Common myeloid progenitor, CD34-positive (primary cell): ENCODE measurements around the gene TRIM65.

Experiments
- CTCF ChIA-PET: fragments of 350-600 bp; sonication (Branson Sonifier 250); formaldehyde crosslinking; loops from one replicate; lab custom pipeline; 2021; ENCODE audit warnings: antibody characterized with exemption; lab: Charles Lee
- POLR2A ChIA-PET: fragments of 350-600 bp; sonication (Branson Sonifier 250); formaldehyde crosslinking; loops from one replicate; lab custom pipeline; 2021; ENCODE audit warnings: antibody characterized with exemption; lab: Charles Lee
- DNase-seq, 3 donors: peaks; one replicate each; pipeline versions ENCODE4 v3.0.0 to v3.0.0-alpha.2; 2013
- H3K27ac ChIP-seq, 2 experiments: 1 replicate in 1 of 2; 2 replicates in 1 of 2; pipeline ENCODE4 v1.7.0; 2013; ENCODE audit warnings: inconsistent platforms in 2 of 2, low read length in 2 of 2, mild to moderate bottlenecking in 2 of 2, low read depth in 1 of 2, moderate library complexity in 1 of 2; ENCODE audit not compliant: severe bottlenecking in 2 of 2, insufficient read depth in 1 of 2, poor library complexity in 1 of 2
- H3K27me3 ChIP-seq, 5 experiments: replicated peaks in 2 of 5; 1 replicate in 3 of 5; 2 replicates in 2 of 5; pipeline versions ENCODE4 v1.6.1 to v1.7.0; 2013; ENCODE audit warnings: low read length in 4 of 5, mild to moderate bottlenecking in 2 of 5, moderate library complexity in 2 of 5, inconsistent platforms in 1 of 5; ENCODE audit not compliant: insufficient read depth in 5 of 5, control insufficient read depth in 4 of 5
- H3K36me3 ChIP-seq, 4 experiments: 1 replicate in 2 of 4; 2 replicates in 2 of 4; pipeline versions ENCODE4 v1.6.1 to v1.7.0; 2013; ENCODE audit warnings: low read length in 3 of 4, control low read depth in 1 of 4, mild to moderate bottlenecking in 1 of 4; ENCODE audit not compliant: control insufficient read depth in 4 of 4, insufficient read depth in 4 of 4
- H3K4me1 ChIP-seq, 4 experiments: 1 replicate in 3 of 4; 2 replicates in 1 of 4; pipeline versions ENCODE4 v1.6.1 to v1.7.1; 2013; ENCODE audit warnings: low read length in 3 of 4, mild to moderate bottlenecking in 3 of 4, control low read depth in 1 of 4, inconsistent platforms in 1 of 4, moderate library complexity in 1 of 4; ENCODE audit not compliant: control insufficient read depth in 4 of 4, insufficient read depth in 4 of 4; ENCODE audit errors: control extremely low read depth in 1 of 4
- H3K4me3 ChIP-seq, 7 experiments: 1 replicate in 4 of 7; 2 replicates in 3 of 7; pipeline versions ENCODE4 v1.5.1 to v1.7.0; 2013; ENCODE audit warnings: mild to moderate bottlenecking in 7 of 7, low read length in 6 of 7, moderate library complexity in 6 of 7, inconsistent platforms in 2 of 7, low read depth in 2 of 7, control low read depth in 1 of 7; ENCODE audit not compliant: insufficient read depth in 4 of 7, control insufficient read depth in 1 of 7; ENCODE audit errors: extremely low read depth in 1 of 7
- H3K9me3 ChIP-seq, 5 experiments: 1 replicate in 4 of 5; 2 replicates in 1 of 5; pipeline versions ENCODE4 v1.6.1 to v1.7.1; 2013; ENCODE audit warnings: low read length in 4 of 5, mild to moderate bottlenecking in 2 of 5, inconsistent platforms in 1 of 5, low read depth in 1 of 5, moderate library complexity in 1 of 5; ENCODE audit not compliant: control insufficient read depth in 4 of 5, insufficient read depth in 2 of 5; ENCODE audit errors: control extremely low read depth in 1 of 5
- WGBS: methylation state at CpG from one replicate; pipeline ENCODE4 v1.1.5; 2013; ENCODE audit not compliant: insufficient coverage; 5-methylcytosine and 5-hydroxymethylcytosine counted together

TRIM65 gene

GRCh38 chr17:75917917-75918445 lies 21.2 kb upstream of the TRIM65 start:
- Histone ChIP-seq H3K27ac (no peak overlapping the region), H3K27me3 (no peaks in the 10 kb centered on the region), H3K9me3 (no peaks in the 10 kb centered on the region), H3K4me1 (peaks cover 0 to 3% (median 0%) of the 10 kb centered on the region in 4 experiments), H3K4me3 (no peak overlapping the region), H3K36me3 (peaks cover 2 to 35% (median 16%) of the 10 kb centered on the region in 4 experiments)
- POLR2A ChIA-PET: no interaction called here
- WGBS: 96% methylated on average over 28 of the region's 31 CpGs
- no peak for DNase-seq
- CTCF ChIA-PET: interaction anchor here (1.2 to 1.3 kb wide), 3 partner anchors 10 to 20 kb away, joined by 4 to 6 read pairs (median 5); no protein-coding TSS in a partner anchor

- DNase-seq: no peak
- Histone ChIP-seq H3K9me3 (no peaks in the 10 kb centered on the region), H3K4me1 (peaks cover 0 to 3% (median 0%) of the 10 kb centered on the region in 4 experiments), H3K27me3 (no peaks in the 10 kb centered on the region), H3K27ac (no peak overlapping the region), H3K4me3 (no peak overlapping the region), H3K36me3 (peaks cover 2 to 29% (median 16%) of the 10 kb centered on the region in 4 experiments)
- ChIA-PET POLR2A (no interaction called here), CTCF (interaction anchor here (0.8 to 1.2 kb wide), 3 partner anchors 11 to 43 kb away, joined by 3 to 5 read pairs (median 4); no protein-coding TSS in a partner anchor)
- WGBS: 91% methylated on average over 21 of the region's 23 CpGs
These were observed 20.6 kb upstream of the TRIM65 start for GRCh38 chr17:75917141-75917916.

GRCh38 chr17:75915268-75915667 lies 18.5 kb upstream of the TRIM65 start:
- Histone ChIP-seq H3K27me3 (no peaks in the 10 kb centered on the region), H3K36me3 (peaks cover 2 to 26% (median 16%) of the 10 kb centered on the region in 4 experiments), H3K4me1 (peaks cover 0 to 8% (median 6%) of the 10 kb centered on the region in 4 experiments), H3K4me3 (no peak overlapping the region), H3K9me3 (no peaks in the 10 kb centered on the region), H3K27ac (no peak overlapping the region)
- no peak for DNase-seq
- WGBS: 100% methylated on average over 6 of the region's 8 CpGs
- ChIA-PET CTCF (interaction anchor here (1.2 to 1.4 kb wide), 2 partner anchors 10 to 90 kb away, joined by 3 read pairs; no protein-coding TSS in a partner anchor), POLR2A (interaction anchor here (0.6 kb wide), 1 partner anchor 154 kb away, joined by 6 read pairs; no protein-coding TSS in a partner anchor)

- no peak overlapping the region for H3K27ac ChIP-seq
- CTCF ChIA-PET: interaction anchor here (1.1 to 1.4 kb wide), 3 partner anchors 11 to 91 kb away, joined by 3 read pairs; no protein-coding TSS in a partner anchor
- H3K4me3 ChIP-seq: no peak overlapping the region
- peaks cover 0 to 13% (median 11%) of the 10 kb centered on the region in 4 experiments for H3K4me1 ChIP-seq
- peaks cover 2 to 22% (median 13%) of the 10 kb centered on the region in 4 experiments for H3K36me3 ChIP-seq
- no peaks in the 10 kb centered on the region for H3K9me3 ChIP-seq
- WGBS: 97% methylated on average over 28 of the region's 34 CpGs
- DNase-seq: no peak
- POLR2A ChIA-PET: interaction anchor here (0.6 kb wide), 1 partner anchor 14 kb away, joined by 6 read pairs; no protein-coding TSS in a partner anchor
- H3K27me3 ChIP-seq: no peaks in the 10 kb centered on the region
These were observed 18.0 kb upstream of the TRIM65 start for GRCh38 chr17:75914643-75915267.

- H3K4me3 ChIP-seq: no peak overlapping the region
- CTCF ChIA-PET: interaction anchor here (1.1 to 5.9 kb wide), 2 partner anchors 13 to 89 kb away, joined by 3 to 52 read pairs; no protein-coding TSS in a partner anchor
- peaks cover 0 to 19% (median 14%) of the 10 kb centered on the region in 4 experiments for H3K4me1 ChIP-seq
- 99% methylated on average over 29 of the region's 32 CpGs for WGBS
- H3K9me3 ChIP-seq: no peaks in the 10 kb centered on the region
- no peaks in the 10 kb centered on the region for H3K27me3 ChIP-seq
- no peak for DNase-seq
- peaks cover 2 to 17% (median 10%) of the 10 kb centered on the region in 4 experiments for H3K36me3 ChIP-seq
- POLR2A ChIA-PET: interaction anchor here (0.6 kb wide), 1 partner anchor 15 kb away, joined by 6 read pairs; no protein-coding TSS in a partner anchor
- H3K27ac ChIP-seq: no peak overlapping the region
These were observed 16.9 kb upstream of the TRIM65 start for GRCh38 chr17:75913537-75914210.

- 96% methylated on average over 6 of the region's 6 CpGs for WGBS
- peaks cover 2 to 17% (median 8%) of the 10 kb centered on the region in 4 experiments for H3K36me3 ChIP-seq
- ChIA-PET POLR2A (no interaction called here), CTCF (interaction anchor here (1.0 to 5.9 kb wide), 8 partner anchors 10 to 103 kb away, joined by 3 to 52 read pairs (median 6); no protein-coding TSS in a partner anchor)
- no peak overlapping the region for H3K27ac ChIP-seq
- no peaks in the 10 kb centered on the region for H3K27me3 ChIP-seq
- H3K4me1 ChIP-seq: peaks cover 0 to 24% (median 16%) of the 10 kb centered on the region in 4 experiments
- H3K4me3 ChIP-seq: no peak overlapping the region
- no peaks in the 10 kb centered on the region for H3K9me3 ChIP-seq
- DNase-seq: no peak
These were observed 13.9 kb upstream of the TRIM65 start for GRCh38 chr17:75910699-75911098.
